H54 (cell line): ENCODE measurements around the gene ADAMTSL4.

ENCODE experiments used
- DNase-seq: peaks from one replicate; pipeline ENCODE4 v3.0.0; 2011; ENCODE audit warnings: low spot score, mixed read lengths; ENCODE audit not compliant: insufficient read length
- FAIRE-seq: peaks from 3 replicates; lab custom pipeline; 2011; peaks lifted over from hg19 to GRCh38; lab: Jason Lieb, UNC
- POLR2A ChIP-seq: IDR thresholded peaks from 2 replicates; pipeline ENCODE4 v1.6.1; 2011; ENCODE audit warnings: low read depth, mild to moderate bottlenecking, low read length

ADAMTSL4 gene

DNA sequence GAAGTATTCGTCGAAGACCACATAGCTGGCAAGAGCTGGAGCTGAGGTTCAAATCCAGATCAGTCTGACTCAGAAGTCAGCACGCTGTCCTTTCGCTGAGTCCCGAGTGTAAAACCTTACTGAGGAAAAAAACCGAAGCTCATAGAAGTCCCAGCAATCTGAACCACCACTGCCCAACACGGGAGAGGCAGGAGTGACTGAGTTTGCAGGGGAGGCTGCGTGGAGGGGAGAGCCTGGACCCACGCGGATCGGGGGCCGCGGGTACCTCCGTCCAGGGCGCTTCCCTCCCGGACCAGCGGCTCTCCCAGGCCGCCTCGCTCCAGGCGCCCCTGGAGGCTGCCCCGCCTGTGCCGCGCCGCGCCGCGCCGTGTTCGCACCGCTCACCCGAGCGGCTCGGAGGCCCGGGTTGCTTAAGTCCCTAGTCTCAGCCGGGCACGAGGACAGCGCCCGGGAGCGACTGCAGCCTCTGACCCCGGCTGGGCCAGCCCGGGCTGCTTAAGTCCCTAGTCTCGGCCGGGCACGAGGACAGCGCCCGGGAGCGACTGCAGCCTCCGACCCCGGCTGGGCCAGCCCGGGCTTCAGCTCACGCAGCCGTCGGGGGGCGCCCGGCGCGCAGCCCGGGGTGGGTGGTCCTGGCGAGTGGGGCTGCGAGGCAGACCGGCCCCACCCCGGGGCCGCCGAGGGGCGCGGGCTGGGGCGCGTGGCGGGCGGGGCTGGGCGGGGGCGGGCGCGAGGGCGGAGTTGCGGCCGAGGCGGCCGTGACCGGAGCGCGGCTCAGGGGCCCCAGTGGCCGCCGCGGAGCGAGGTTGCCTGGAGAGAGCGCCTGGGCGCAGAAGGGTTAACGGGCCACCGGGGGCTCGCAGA is at the start of gene ADAMTSL4:
Gene ADAMTSL4, plus strand, starts transcription at position 777 of the 864 bp plus-strand sequence. CDS start 2,881 bp downstream, outside the sequence.
- FAIRE-seq: no peak
- peak; percentile 86 for DNase-seq
- TF ChIP-seq POLR2A: peak; percentile 31; the same call in 1 of the 2 replicates

DNA sequence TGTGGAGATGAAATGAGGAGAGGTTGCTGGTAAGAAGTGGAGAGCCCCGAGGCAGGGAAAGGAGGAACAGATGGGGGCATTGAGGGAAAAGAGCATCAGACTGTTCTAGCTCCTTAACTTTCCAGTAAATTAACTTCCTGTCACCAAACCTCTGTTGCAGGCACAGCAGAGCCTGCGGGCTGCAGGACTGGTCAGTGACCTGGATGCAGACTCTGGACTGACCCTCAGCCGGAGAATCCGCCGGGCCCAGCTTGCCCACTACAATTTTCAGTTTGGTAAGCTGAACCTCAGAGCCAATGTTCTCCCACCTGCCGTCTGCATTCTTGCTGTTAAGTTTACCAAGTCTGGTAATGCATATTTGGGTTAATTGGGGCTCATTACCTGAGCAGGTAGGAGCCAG is 43.8 kb upstream of the ADAMTSL4 start:
- TF ChIP-seq POLR2A: no peak
- FAIRE-seq (no peak), DNase-seq (no peak)

DNA sequence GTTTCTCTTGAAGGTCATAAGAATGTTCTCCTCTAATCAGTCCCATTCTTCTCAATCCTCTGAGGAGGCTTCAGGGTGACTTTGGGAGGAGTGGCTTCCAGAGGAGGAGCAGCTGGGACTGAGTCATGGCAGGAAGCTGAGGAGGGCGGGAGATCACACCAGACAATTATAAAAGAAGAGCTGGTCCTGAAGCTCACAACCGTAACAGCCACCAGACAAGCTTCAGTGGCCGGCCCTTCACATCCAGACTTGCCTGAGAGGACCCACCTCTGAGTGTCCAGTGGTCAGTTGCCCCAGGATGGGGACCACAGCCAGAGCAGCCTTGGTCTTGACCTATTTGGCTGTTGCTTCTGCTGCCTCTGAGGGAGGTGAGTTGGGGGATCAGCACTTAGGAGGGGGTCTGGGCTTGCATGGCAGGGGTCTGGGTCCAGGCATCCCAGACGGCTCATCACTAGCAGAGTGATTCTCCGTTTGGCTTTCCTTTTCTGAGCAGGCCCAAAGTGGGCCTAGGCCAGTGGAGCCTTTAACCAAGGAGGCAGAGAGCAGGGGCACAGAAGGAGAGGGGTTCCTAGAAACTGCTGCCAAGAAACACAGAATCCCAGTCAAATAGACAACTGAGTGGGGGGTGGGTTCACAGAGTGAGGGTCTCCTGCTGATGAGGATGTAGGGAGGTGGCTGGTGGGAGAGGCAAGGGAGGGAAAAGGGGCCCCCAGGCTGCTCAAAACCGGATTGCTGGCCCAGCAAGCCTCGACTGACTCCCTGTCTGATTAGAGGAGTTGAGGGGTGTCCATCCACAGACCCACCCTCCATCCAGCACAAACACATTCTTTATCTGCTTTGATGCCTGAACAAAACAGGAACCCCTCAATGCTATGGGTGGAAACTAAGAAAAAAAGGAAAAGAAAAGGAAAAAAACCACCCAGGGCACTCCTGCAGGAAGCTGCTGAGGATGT is 41.0 kb upstream of the ADAMTSL4 start, which contains the start of gene ECM1:
Gene ECM1, plus strand, starts transcription at position 198 of the 953 bp plus-strand sequence. Its CDS starts 101 bp downstream, at position 299.
- no peak for FAIRE-seq
- DNase-seq: peak; percentile 89
- peak; percentile 87 for TF ChIP-seq POLR2A

DNA sequence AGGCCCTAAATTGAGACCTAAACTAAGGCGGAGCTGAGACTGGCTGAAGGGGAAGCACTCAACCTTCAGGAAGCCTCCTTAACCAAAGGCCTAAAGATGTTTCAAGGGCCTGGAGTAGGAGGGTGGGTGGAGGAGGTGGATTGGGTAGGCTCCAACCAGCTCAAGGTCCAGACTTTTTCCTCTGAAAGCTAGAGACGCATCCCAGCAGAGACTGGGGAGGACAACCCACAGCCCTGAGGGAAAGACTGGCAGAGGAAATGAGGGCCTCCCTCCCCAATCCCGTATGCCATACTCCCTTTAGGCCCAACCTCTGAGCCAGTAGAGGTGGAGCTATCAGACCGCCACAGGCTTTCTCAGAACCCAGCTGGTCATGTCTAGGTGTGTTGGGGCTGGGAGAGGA is 40.2 kb upstream of the ADAMTSL4 start:
- TF ChIP-seq POLR2A: no peak
- FAIRE-seq (no peak), DNase-seq (no peak)

DNA sequence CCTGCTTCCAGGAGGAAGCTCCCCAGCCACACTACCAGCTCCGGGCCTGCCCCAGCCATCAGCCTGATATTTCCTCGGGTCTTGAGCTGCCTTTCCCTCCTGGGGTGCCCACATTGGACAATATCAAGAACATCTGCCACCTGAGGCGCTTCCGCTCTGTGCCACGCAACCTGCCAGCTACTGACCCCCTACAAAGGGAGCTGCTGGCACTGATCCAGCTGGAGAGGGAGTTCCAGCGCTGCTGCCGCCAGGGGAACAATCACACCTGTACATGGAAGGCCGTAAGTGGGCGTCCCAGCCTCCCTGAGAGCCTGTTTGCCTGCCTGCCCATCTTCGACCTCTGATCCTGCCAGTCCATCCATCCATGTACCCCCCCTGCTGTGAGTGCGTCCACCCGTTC is 37.7 kb upstream of the ADAMTSL4 start:
- FAIRE-seq: no peak
- DNase-seq: no peak
- TF ChIP-seq POLR2A: no peak

DNA sequence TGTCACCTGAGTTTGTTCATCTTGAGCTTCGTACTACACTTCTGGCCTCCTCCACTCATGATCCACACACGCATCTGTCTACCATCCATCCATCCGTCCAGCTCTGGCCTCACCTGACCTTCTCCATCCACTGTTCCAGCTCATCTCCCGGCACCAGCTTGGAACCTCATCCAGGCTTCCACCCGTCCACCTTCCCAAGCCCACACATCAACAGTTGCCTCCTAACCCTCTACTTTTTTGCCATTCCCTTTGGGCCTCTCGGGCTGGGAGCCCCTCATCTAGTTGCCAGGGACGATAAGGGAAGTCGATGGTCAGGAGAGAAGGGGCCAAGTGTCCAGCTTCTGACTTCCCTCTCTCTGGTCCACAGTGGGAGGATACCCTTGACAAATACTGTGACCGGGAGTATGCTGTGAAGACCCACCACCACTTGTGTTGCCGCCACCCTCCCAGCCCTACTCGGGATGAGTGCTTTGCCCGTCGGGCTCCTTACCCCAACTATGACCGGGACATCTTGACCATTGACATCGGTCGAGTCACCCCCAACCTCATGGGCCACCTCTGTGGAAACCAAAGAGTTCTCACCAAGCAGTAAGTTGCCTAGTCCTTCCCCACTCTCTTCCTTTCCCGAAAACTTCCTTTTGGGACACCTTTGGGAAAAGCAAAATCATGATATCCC is 37.1 kb upstream of the ADAMTSL4 start:
- TF ChIP-seq POLR2A: no peak
- DNase-seq (no peak), FAIRE-seq (no peak)

DNA sequence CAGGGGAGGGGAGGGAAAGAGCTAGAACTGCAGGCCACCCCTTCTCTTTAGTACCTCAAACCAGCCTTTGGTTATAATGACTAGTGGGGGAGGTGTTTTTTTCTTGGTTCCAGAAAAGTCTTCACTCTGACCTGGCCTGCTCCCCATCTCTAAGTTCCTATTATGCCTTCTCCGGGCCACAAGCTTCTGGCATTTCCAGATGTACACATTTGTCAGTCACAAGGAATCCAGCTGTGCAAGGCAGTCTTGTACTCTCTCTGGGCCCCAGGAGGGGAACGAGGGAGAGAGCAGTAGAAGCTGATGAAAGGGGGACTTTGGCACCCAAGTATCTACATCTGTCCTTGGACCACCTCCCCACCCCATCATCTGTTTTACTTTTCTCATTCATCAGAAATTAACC is 36.4 kb upstream of the ADAMTSL4 start:
- no peak for FAIRE-seq
- DNase-seq: no peak
- no peak for TF ChIP-seq POLR2A

DNA sequence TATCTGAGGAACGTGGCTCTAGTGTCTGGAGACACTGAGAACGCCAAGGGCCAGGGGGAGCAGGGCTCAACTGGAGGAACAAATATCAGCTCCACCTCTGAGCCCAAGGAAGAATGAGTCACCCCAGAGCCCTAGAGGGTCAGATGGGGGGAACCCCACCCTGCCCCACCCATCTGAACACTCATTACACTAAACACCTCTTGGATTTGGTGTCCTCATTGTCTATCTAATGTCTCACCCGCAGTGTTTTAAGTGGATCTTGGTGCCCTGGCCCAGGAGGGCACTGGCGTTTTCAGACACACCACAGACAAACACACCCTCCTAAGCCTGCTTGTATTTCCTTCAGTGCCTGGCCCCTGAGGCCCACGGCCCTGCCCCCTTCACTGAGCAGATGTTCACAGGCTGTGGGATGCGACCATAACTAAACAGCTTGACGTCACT is 35.8 kb upstream of the ADAMTSL4 start:
- FAIRE-seq (no peak), DNase-seq (no peak)
- TF ChIP-seq POLR2A: no peak

DNA sequence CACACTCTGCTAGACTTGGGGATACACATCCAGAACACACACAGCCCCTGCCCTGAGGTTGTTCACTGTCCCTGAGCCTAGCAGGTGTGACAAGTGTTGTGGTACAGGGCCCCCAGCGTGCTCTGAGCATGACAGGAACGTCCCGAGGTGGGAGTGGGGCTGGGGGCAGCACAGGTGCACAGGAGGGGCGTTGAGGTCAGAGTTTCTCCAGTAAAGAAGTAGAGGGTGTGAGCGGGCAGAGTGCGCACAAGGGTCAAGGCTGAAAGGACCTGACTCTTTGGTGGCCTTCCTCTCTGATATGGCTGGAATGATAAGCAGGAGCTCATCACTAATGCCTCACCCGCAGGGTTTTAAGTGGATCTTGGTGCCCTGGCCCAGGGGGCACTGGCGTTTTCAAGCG is 34.9 kb upstream of the ADAMTSL4 start:
- TF ChIP-seq POLR2A: no peak
- no peak for FAIRE-seq

DNA sequence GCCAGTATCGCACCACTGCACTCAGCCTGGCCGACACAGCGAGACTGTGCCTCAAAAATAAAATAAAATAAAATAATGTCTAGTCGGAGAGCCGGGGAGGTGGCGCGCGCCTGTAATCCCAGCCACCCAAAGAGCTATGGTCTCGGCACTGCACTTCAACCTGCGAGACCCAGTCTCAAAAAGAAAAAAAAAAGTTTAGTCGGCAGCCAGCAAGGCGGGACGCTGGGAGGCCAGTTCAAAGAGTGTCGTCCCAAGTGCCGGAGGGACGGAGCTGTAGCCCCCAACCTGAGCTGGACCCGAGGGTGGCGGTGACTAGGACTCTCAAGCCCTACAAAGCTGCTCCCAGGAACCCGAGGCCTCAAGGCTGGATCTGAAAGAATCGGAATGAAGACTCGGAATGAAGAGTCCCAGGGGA is 34.3 kb upstream of the ADAMTSL4 start:
- TF ChIP-seq POLR2A: no peak
- FAIRE-seq: no peak
- DNase-seq: no peak

More for the DNA sequence above, 34.9 kb upstream of the ADAMTSL4 start:
- no peak for DNase-seq

DNA sequence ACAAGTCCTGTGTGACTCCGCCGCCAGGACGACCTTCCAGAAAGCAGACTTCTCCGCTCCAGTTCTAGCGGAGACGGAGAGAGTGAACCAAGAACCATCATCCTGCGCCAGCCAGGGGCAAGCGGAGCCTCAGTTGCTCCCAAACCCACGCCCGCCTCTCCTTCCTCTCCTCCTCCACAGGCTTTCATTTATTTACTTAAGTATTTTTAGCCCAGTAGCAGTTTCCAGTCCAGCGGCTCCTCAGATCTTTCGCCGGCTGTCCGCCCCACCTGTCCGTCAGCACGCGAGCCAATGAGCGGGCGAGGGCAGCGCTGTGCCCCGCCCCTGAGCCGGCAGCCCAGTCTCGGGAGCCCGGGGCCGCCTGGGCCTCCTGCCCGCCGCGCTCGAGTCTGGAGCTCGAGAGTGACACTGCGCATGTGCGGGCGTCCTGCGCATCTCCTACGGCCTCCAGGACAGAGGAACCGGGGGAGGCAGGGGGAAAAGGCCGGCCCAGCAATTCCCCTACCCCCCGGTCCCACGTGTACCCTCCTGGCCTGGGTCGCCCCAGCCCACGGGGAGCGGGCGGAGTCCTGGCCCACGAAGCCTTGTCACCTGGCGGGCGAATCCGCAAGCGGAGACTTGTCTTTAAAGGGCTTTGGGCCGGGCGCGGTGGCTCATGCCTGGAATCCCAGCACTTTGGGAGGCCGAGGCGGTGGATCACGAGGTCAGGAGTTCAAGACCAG is 33.7 kb upstream of the ADAMTSL4 start, which contains the start of gene FALEC:
Gene FALEC, plus strand, starts transcription at position 425 of the 722 bp plus-strand sequence.
- DNase-seq (peak; percentile 94), FAIRE-seq (no peak)
- TF ChIP-seq POLR2A: peak; percentile 67

DNA sequence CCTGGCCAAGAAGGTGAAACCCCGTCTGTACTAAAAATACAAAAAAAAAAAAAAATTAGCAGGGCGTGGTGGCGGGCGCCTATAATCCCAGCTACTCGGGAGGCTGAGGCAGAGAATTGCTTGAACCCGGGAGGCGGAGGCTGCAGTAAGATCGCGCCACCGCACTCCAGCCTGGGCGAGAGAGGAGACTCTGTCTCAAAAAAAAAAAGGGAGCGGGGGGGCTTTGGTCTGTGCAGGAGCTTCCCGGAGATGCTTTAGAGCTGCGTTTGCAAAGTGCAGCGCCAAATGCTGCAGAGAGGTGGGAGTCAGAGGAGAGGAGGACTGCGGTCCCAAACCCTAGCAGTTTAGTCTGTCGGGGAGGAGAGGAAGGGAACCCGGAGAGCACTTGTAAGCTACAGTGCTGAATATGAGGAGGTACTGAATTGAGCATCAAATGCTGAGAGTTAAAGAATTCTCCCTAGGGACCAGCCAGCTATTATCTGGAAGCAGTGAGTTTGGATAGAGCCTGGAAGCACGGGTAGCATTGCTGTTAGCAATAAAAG is 33.1 kb upstream of the ADAMTSL4 start:
- DNase-seq: no peak
- FAIRE-seq: no peak
- no peak for TF ChIP-seq POLR2A
